HT1080 (cell line): ENCODE measurements around the gene CWC27. TPM values are rescaled to one million over a fixed set of nuclear protein-coding genes. Genes with fewer than 3 reads are reported as not detected.
A peak's percentile ranks its signal among the peaks of the same experiment; 100 is the strongest.

Experiments
- DNase-seq: peaks from one replicate; pipeline ENCODE4 v3.0.0-alpha.2; 2015; ENCODE audit warnings: low read depth
- polyA plus RNA-seq, 2 experiments: library from polyadenylated mRNA; depleted of rRNA; stranded (reverse); fragments of >200 nt; gene quantifications; 2 replicates each; pipeline ENCODE4 v1.2.3, GENCODE V29; 2015
- total RNA-seq: library from RNA; depleted of rRNA; stranded (reverse); fragments of >200 nt; shearing (Covaris generic); gene quantifications from 2 replicates; pipeline ENCODE4 v1.2.3, GENCODE V29; 2014; rRNA removed

The CWC27 gene
- 13.0 and 13.6 TPM in 2 replicates for total RNA-seq
- 3.3 and 4.4 TPM in 2 replicates for polyA plus RNA-seq (2015; cell fraction: cytosol; rRNA removed)
- 1.9 and 6.2 TPM in 2 replicates for polyA plus RNA-seq (2015; cell fraction: nucleus; rRNA removed)

- peak; percentile 84 for DNase-seq
Observed at GRCh38 chr5:64768358-64769312, at the start of gene CWC27, which contains the start of gene SREK1IP1. Gene CWC27, plus strand, starts transcription at chr5:64768930. Its CDS starts 217 bp downstream, at chr5:64769147. Gene SREK1IP1, minus strand, starts transcription at chr5:64768691. Its CDS starts 174 bp downstream, at chr5:64768517.

- no peak for DNase-seq
Observed at GRCh38 chr5:64722588-64722987, 46.1 kb upstream of the CWC27 start.

GRCh38 chr5:64727150-64727549 lies 41.6 kb upstream of the CWC27 start:
- no peak for DNase-seq

- DNase-seq, result no peak
Observed at GRCh38 chr5:64742411-64742810, 26.3 kb upstream of the CWC27 start.

GRCh38 chr5:64742821-64743220 lies 25.9 kb upstream of the CWC27 start:
- DNase-seq, result no peak

- DNase-seq, result no peak
Observed at GRCh38 chr5:64744914-64745313, 23.8 kb upstream of the CWC27 start.

GRCh38 chr5:64746446-64746845 lies 22.3 kb upstream of the CWC27 start:
- DNase-seq, result no peak

- no peak for DNase-seq
Observed at GRCh38 chr5:64749385-64749784, 19.3 kb upstream of the CWC27 start.

GRCh38 chr5:64754066-64754465 lies 14.7 kb upstream of the CWC27 start:
- no peak for DNase-seq

- DNase-seq, result no peak
Observed at GRCh38 chr5:64758901-64759300, 9.8 kb upstream of the CWC27 start.

- no peak for DNase-seq
Observed at GRCh38 chr5:64759960-64760660, 8.6 kb upstream of the CWC27 start.

GRCh38 chr5:64763948-64764503 lies 4.7 kb upstream of the CWC27 start:
- no peak for DNase-seq

GRCh38 chr5:64765804-64766504 lies 2.8 kb upstream of the CWC27 start:
- peak; percentile 22 for DNase-seq

GRCh38 chr5:64766941-64767340 lies 1.8 kb upstream of the CWC27 start:
- no peak for DNase-seq

GRCh38 chr5:64767959-64768357 lies 772 bp upstream of the CWC27 start:
- DNase-seq, result peak; percentile 11

- DNase-seq, result no peak
Observed at GRCh38 chr5:64769855-64770254, 1.1 kb downstream of the CWC27 start.

GRCh38 chr5:64771736-64772135 lies 3.0 kb downstream of the CWC27 start:
- DNase-seq, result no peak

GRCh38 chr5:64773533-64773932 lies 4.8 kb downstream of the CWC27 start:
- DNase-seq, result no peak

- no peak for DNase-seq
Observed at GRCh38 chr5:64775291-64775690, 6.6 kb downstream of the CWC27 start.

GRCh38 chr5:64784451-64785025 lies 15.8 kb downstream of the CWC27 start:
- DNase-seq, result peak; percentile 60

GRCh38 chr5:64786372-64786771 lies 17.6 kb downstream of the CWC27 start:
- DNase-seq, result no peak
